Sigmoid colon (tissue), 7 donors: ENCODE results near the gene GALNS. TPM values are rescaled to one million over a fixed set of nuclear protein-coding genes. Genes with fewer than 3 reads are reported as not detected.

Source experiments
- DNase-seq: peaks from one replicate; pipeline ENCODE4 v3.0.0-alpha.2; 2019
- H3K27ac ChIP-seq, 4 donors: fragments of 200-600 bp; sonication (generic); one replicate each; pipeline ENCODE4 v1.5.1; 2016 to 2019; ENCODE audit warnings: mild to moderate bottlenecking in 1 of 4
- H3K27me3 ChIP-seq, 3 donors: fragments of 200-600 bp; sonication (generic); one replicate each; pipeline ENCODE4 v1.5.1; 2019; ENCODE audit warnings: mild to moderate bottlenecking in 1 of 3
- H3K36me3 ChIP-seq, 4 donors: fragments of 200-600 bp; sonication (generic); one replicate each; pipeline ENCODE4 v1.5.1; 2016 to 2019
- H3K4me1 ChIP-seq, 4 donors: fragments of 200-600 bp; sonication (generic); one replicate each; pipeline ENCODE4 v1.5.1; 2017 to 2019
- H3K4me3 ChIP-seq, 4 donors: fragments of 200-600 bp; sonication (generic); one replicate each; pipeline ENCODE4 v1.5.1; 2017 to 2019; ENCODE audit warnings: mild to moderate bottlenecking in 2 of 4, moderate library complexity in 1 of 4
- H3K9me3 ChIP-seq, 4 donors: fragments of 200-600 bp in 3 of 4; sonication (generic) in 3 of 4; one replicate each; pipeline versions ENCODE4 v1.5.1 to v1.6.1; 2013 to 2019
- CTCF ChIP-seq, 4 experiments: fragments of 450-650 bp in 3 of 4; fragments of 200-600 bp in 1 of 4; IDR thresholded peaks; one replicate each; pipeline ENCODE4 v1.5.1; 2016 to 2019; ENCODE audit warnings: antibody characterized with exemption in 4 of 4, mild to moderate bottlenecking in 3 of 4, moderate library complexity in 2 of 4
- EP300 ChIP-seq, 4 donors: sonication (generic); formaldehyde crosslinking; IDR thresholded peaks; one replicate each; pipeline ENCODE4 v1.6.1; 2017; ENCODE audit warnings: antibody characterized with exemption in 4 of 4
- POLR2A ChIP-seq, 2 donors: fragments of 450-650 bp; IDR thresholded peaks; one replicate each; pipeline ENCODE4 v1.6.1; 2016; ENCODE audit warnings: antibody characterized with exemption in 2 of 2, mild to moderate bottlenecking in 2 of 2, moderate library complexity in 2 of 2
- POLR2AphosphoS5 ChIP-seq, 4 donors: sonication (generic); formaldehyde crosslinking; IDR thresholded peaks; one replicate each; pipeline ENCODE4 v1.6.1; 2017; ENCODE audit warnings: antibody characterized with exemption in 4 of 4
- WGBS, 2 donors: extraction: QIAGEN DNeasy Blood & Tissue Kit; methylation state at CpG; one replicate each; pipeline ENCODE4 v1.1.7; 2013; 5-methylcytosine and 5-hydroxymethylcytosine counted together
- intact Hi-C: fragments of 100-400 bp; cut with DNase I; formaldehyde crosslinking; loops from one replicate; pipeline ENCODE4 v1.15.1; 2023
- polyA plus RNA-seq, 3 donors: library from polyadenylated mRNA; stranded (reverse); fragments of 200-250 nt; gene quantifications; one replicate each; pipeline ENCODE4 v1.2.3, GENCODE V29; 2013
- total RNA-seq, 4 donors: library from RNA; depleted of rRNA; stranded (reverse); fragments of >200 nt; gene quantifications; one replicate each; pipeline ENCODE4 v1.1.0, GENCODE V29; 2016
- donor health status: healthy with polysubstance abuse.
- donor health status: Bipolar disorder and iron deficiency.
- donor health status: healthy.

Gene GALNS
- total and polyA plus RNA-seq, 7 donors, result 6.2 to 50.4 (median 11.1) TPM

- no peaks in the 10 kb centered on the region for H3K27me3 ChIP-seq
- H3K4me1 ChIP-seq, result peaks cover 0 to 98% (median 95%) of the 10 kb centered on the region in 4 donors
- 85 to 92% methylated on average over 11 of the region's 11 CpGs for WGBS, 2 donors
- intact Hi-C loops, result no loop called here
- DNase-seq, result no peak
- TF ChIP-seq EP300 (IDR thresholded peaks at IDR 0.05) (peak in 1 of 4 donors; percentile 61), POLR2AphosphoS5 (IDR thresholded peaks at IDR 0.05) (peak in 1 of 4 donors; percentile 52), CTCF (IDR thresholded peaks at IDR 0.05) (no peak)
- no peaks in the 10 kb centered on the region for H3K36me3 ChIP-seq
- no peak overlapping the region for H3K4me3 ChIP-seq
- H3K9me3 ChIP-seq, result no peaks in the 10 kb centered on the region
- H3K27ac ChIP-seq, result peak overlapping the region; percentile 89 to 100 (median 96)
Observed at GRCh38 chr16:88766975-88767374, 89.8 kb downstream of the GALNS start.

DNA sequence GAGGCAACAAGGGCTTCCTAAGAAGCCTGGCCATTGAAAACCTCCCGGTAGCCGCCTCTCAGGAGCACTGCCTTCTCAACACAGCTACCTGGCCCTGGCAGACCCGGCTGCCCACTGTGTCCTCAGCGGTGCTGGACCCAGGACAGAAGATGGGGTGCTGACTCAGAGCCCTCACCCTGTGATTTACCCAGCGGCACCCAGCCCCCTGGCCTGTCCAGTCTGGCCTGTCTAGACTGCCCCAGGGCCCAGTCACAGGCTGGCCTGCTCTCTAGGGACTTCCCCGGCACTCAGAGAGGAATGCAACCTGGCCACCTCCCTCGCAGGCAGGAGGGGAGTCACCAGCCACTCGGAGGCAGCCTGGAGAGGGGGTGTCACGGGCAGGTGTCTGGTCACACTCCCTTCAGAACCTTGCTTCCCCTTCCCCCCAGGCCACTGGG is 91.8 kb downstream of the GALNS start:
- no peaks in the 10 kb centered on the region for H3K36me3 ChIP-seq
- no peaks in the 10 kb centered on the region for H3K9me3 ChIP-seq
- 84 to 91% methylated on average over 9 of the region's 9 CpGs for WGBS, 2 donors
- no peaks in the 10 kb centered on the region for H3K27me3 ChIP-seq
- H3K27ac ChIP-seq, result peak overlapping the region in 3 of 4 donors; percentile 96 to 100 (median 97)
- TF ChIP-seq CTCF (IDR thresholded peaks at IDR 0.05) (no peak), EP300 (IDR thresholded peaks at IDR 0.05) (no peak), POLR2AphosphoS5 (IDR thresholded peaks at IDR 0.05) (no peak)
- peaks cover 0 to 98% (median 95%) of the 10 kb centered on the region in 4 donors for H3K4me1 ChIP-seq
- DNase-seq, result no peak
- H3K4me3 ChIP-seq, result no peak overlapping the region
- intact Hi-C loops, result no loop called here

- Histone ChIP-seq H3K36me3 (no peaks in the 10 kb centered on the region), H3K27ac (peak overlapping the region; percentile 91 to 100 (median 96)), H3K27me3 (no peaks in the 10 kb centered on the region), H3K4me1 (peaks cover 0 to 97% (median 93%) of the 10 kb centered on the region in 4 donors), H3K9me3 (no peaks in the 10 kb centered on the region), H3K4me3 (no peak overlapping the region)
- 95% methylated on average over 19 of the region's 19 CpGs for WGBS, 2 donors
- no peak for DNase-seq
- intact Hi-C loops, result no loop called here
- TF ChIP-seq POLR2A (IDR thresholded peaks at IDR 0.05) (no peak), EP300 (IDR thresholded peaks at IDR 0.05) (no peak), POLR2AphosphoS5 (IDR thresholded peaks at IDR 0.05) (no peak), CTCF (IDR thresholded peaks at IDR 0.05) (no peak)
Observed at GRCh38 chr16:88764080-88764479, 92.7 kb downstream of the GALNS start.

Other genes with a start within 250 kb of the GALNS start
- not detected for gene IL17C, start 218.4 kb downstream of the GALNS start, total RNA-seq
- gene IL17C, start 218.4 kb downstream of the GALNS start, polyA plus RNA-seq, result under 1 TPM in 1 of 3 donors, not detected in 2; 0.96 TPM
- gene CYBA, start 205.9 kb downstream of the GALNS start, total RNA-seq, result 100 to 1,000 TPM in 2 of 4 donors, 10 to 100 TPM in 2; 63.1 to 147 (median 105) TPM
- gene CYBA, start 205.9 kb downstream of the GALNS start, polyA plus RNA-seq, result 100 to 1,000 TPM in 2 of 3 donors, 10 to 100 TPM in 1; 81.1 to 429 (median 208) TPM
- gene MVD, start 193.9 kb downstream of the GALNS start, total RNA-seq, result 10 to 100 TPM; 16.8 to 25.7 (median 23.2) TPM
- 100 to 1,000 TPM in 1 of 3 donors, 10 to 100 TPM in 2; 41.4 to 206 (median 84.8) TPM for gene MVD, start 193.9 kb downstream of the GALNS start, polyA plus RNA-seq
- gene SNAI3, start 170.4 kb downstream of the GALNS start, total RNA-seq, result under 1 TPM in 2 of 4 donors, not detected in 2; 0.71 to 0.82 TPM
- 1 to 10 TPM in 1 of 3 donors, under 1 TPM in 2; 0.46 to 3.0 (median 0.60) TPM for gene SNAI3, start 170.4 kb downstream of the GALNS start, polyA plus RNA-seq
- 10 to 100 TPM; 16.0 to 21.4 (median 17.9) TPM for gene RNF166, start 150.5 kb downstream of the GALNS start, total RNA-seq
- gene RNF166, start 150.5 kb downstream of the GALNS start, polyA plus RNA-seq, result 10 to 100 TPM in 1 of 3 donors, 1 to 10 TPM in 2; 5.4 to 34.8 (median 6.2) TPM
- gene CTU2, start 150.4 kb downstream of the GALNS start, total RNA-seq, result 10 to 100 TPM in 3 of 4 donors, 1 to 10 TPM in 1; 6.1 to 11.7 (median 10.7) TPM
- gene CTU2, start 150.4 kb downstream of the GALNS start, polyA plus RNA-seq, result 10 to 100 TPM in 1 of 3 donors, 1 to 10 TPM in 2; 8.4 to 16.3 (median 9.2) TPM
- 100 to 1,000 TPM in 3 of 4 donors, 10 to 100 TPM in 1; 97.4 to 242 (median 158) TPM for gene PIEZO1, start 71.7 kb downstream of the GALNS start, total RNA-seq
- gene PIEZO1, start 71.7 kb downstream of the GALNS start, polyA plus RNA-seq, result 100 to 1,000 TPM in 1 of 3 donors, 10 to 100 TPM in 2; 18.0 to 169 (median 29.4) TPM
- gene CDT1, start 53.2 kb downstream of the GALNS start, total RNA-seq, result 1 to 10 TPM in 1 of 4 donors, under 1 TPM in 2, not detected in 1; 0.71 to 3.0 (median 0.81) TPM
- gene CDT1, start 53.2 kb downstream of the GALNS start, polyA plus RNA-seq, result 10 to 100 TPM in 1 of 3 donors, 1 to 10 TPM in 2; 3.6 to 17.4 (median 6.9) TPM
- 10 to 100 TPM; 56.6 to 78.3 (median 62.5) TPM for gene APRT, start 45.0 kb downstream of the GALNS start, total RNA-seq
- 100 to 1,000 TPM; 245 to 329 (median 294) TPM for gene APRT, start 45.0 kb downstream of the GALNS start, polyA plus RNA-seq
- 10 to 100 TPM; 30.7 to 42.1 (median 39.3) TPM for gene TRAPPC2L, start 180 bp upstream of the GALNS start, total RNA-seq
- 10 to 100 TPM; 42.1 to 56.5 (median 46.0) TPM for gene TRAPPC2L, start 180 bp upstream of the GALNS start, polyA plus RNA-seq
- not detected for gene PABPN1L, start 9.7 kb upstream of the GALNS start, total RNA-seq
- gene PABPN1L, start 9.7 kb upstream of the GALNS start, polyA plus RNA-seq, result under 1 TPM in 1 of 3 donors, not detected in 2; 0.15 TPM
- 10 to 100 TPM in 1 of 4 donors, 1 to 10 TPM in 2, under 1 TPM in 1; 0.95 to 26.8 (median 3.4) TPM for gene CBFA2T3, start 120.3 kb upstream of the GALNS start, total RNA-seq
- 1 to 10 TPM; 4.2 to 9.8 (median 7.2) TPM for gene CBFA2T3, start 120.3 kb upstream of the GALNS start, polyA plus RNA-seq
- gene ACSF3, start 236.9 kb upstream of the GALNS start, total RNA-seq, result 10 to 100 TPM; 19.7 to 31.6 (median 24.8) TPM
- 10 to 100 TPM; 28.2 to 42.2 (median 35.6) TPM for gene ACSF3, start 236.9 kb upstream of the GALNS start, polyA plus RNA-seq